Measurements from ENCODE around the gene OSBPL9. TPM values are rescaled to one million over a fixed set of nuclear protein-coding genes. Genes with fewer than 3 reads are reported as not detected.

OSBPL9 gene
- polyA plus RNA-seq, 1 donor (not counting 4 experiments of a cell fraction or from before 2014, with no cell fraction given), result 62.7 TPM

GRCh38 chr1:51621841-51622454 is 5.1 kb downstream of the OSBPL9 start:
- Histone ChIP-seq H3K27me3 (ENCODE audit: control insufficient read depth, extremely low read depth, insufficient read depth, low read length) (no peaks in the 10 kb centered on the region), H3K9me3 (ENCODE audit: control insufficient read depth, low read depth, low read length) (no peaks in the 10 kb centered on the region), H4K20me1 (ENCODE audit: control insufficient read depth, extremely low read depth, insufficient read depth, low read length) (no peaks in the 10 kb centered on the region), H3K4me2 (ENCODE audit: control insufficient read depth, extremely low read depth, insufficient read depth, low read depth, low read length) (peak overlapping the region; percentile 69), H3K27ac (ENCODE audit: control insufficient read depth, insufficient read depth, low read length) (peak overlapping the region; percentile 75), H3K9me1 (ENCODE audit: control insufficient read depth, extremely low read depth, insufficient read depth, low read length) (no peaks in the 10 kb centered on the region), H3K4me3 (ENCODE audit: control insufficient read depth in 2 of 3, extremely low read depth in 1 of 3, insufficient read depth in 2 of 3, low read depth in 1 of 3, low read length in 3 of 3) (peak overlapping the region in 1 of 3 experiments; percentile 22), H3K79me2 (ENCODE audit: control insufficient read depth, insufficient read depth, low read length) (peaks cover 75% of the 10 kb centered on the region), H2AFZ (ENCODE audit: control insufficient read depth, low read length) (no peak overlapping the region), H3K9ac (ENCODE audit: control insufficient read depth, extremely low read depth, insufficient read depth, low read length) (no peak overlapping the region), H3K4me1 (ENCODE audit: control insufficient read depth, extremely low read depth, insufficient read depth, low read length) (peaks cover 30% of the 10 kb centered on the region), H3K36me3 (ENCODE audit: control insufficient read depth in 2 of 2, extremely low read depth in 1 of 2, insufficient read depth in 2 of 2, low read length in 2 of 2) (no peaks in the 10 kb centered on the region)
- no peak for TF ChIP-seq CTCF (optimal IDR thresholded peaks at IDR 0.05 in 1 of 3, IDR thresholded peaks at IDR 0.05 in 1 of 3, conservative IDR thresholded peaks at IDR 0.05 in 1 of 3; ENCODE audit: extremely low read depth in 1 of 3, insufficient read depth in 2 of 3, low read length in 3 of 3)
- no peak for TF ChIP-seq EZH2 (IDR thresholded peaks at IDR 0.05; ENCODE audit: low read length)
- dilution Hi-C loops (cut with MboI; ENCODE audit: extremely low pct_ligation_motif_present, low sequenced_read_pairs), result no loop called here
- DNase-seq (ENCODE audit: low read depth, low spot score) (no peak), FAIRE-seq (no peak)

- no peaks in the 10 kb centered on the region for H4K20me1 ChIP-seq (ENCODE audit: control insufficient read depth, extremely low read depth, insufficient read depth, low read length)
- no peaks in the 10 kb centered on the region for H3K9me1 ChIP-seq (ENCODE audit: control insufficient read depth, extremely low read depth, insufficient read depth, low read length)
- H2AFZ ChIP-seq (ENCODE audit: control insufficient read depth, low read length), result no peak overlapping the region
- H3K27ac ChIP-seq (ENCODE audit: control insufficient read depth, insufficient read depth, low read length), result peak overlapping the region; percentile 75
- H3K4me1 ChIP-seq (ENCODE audit: control insufficient read depth, extremely low read depth, insufficient read depth, low read length), result peaks cover 30% of the 10 kb centered on the region
- dilution Hi-C loops (cut with MboI; ENCODE audit: extremely low pct_ligation_motif_present, low sequenced_read_pairs), result no loop called here
- no peak overlapping the region for H3K9ac ChIP-seq (ENCODE audit: control insufficient read depth, extremely low read depth, insufficient read depth, low read length)
- peak overlapping the region; percentile 69 for H3K4me2 ChIP-seq (ENCODE audit: control insufficient read depth, extremely low read depth, insufficient read depth, low read depth, low read length)
- H3K4me3 ChIP-seq (ENCODE audit: control insufficient read depth in 2 of 3, extremely low read depth in 1 of 3, insufficient read depth in 2 of 3, low read depth in 1 of 3, low read length in 3 of 3), result peak overlapping the region in 1 of 3 experiments; percentile 22
- H3K79me2 ChIP-seq (ENCODE audit: control insufficient read depth, insufficient read depth, low read length), result peaks cover 76% of the 10 kb centered on the region
- no peak for TF ChIP-seq EZH2 (IDR thresholded peaks at IDR 0.05; ENCODE audit: low read length)
- no peak for TF ChIP-seq CTCF (optimal IDR thresholded peaks at IDR 0.05 in 1 of 3, IDR thresholded peaks at IDR 0.05 in 1 of 3, conservative IDR thresholded peaks at IDR 0.05 in 1 of 3; ENCODE audit: extremely low read depth in 1 of 3, insufficient read depth in 2 of 3, low read length in 3 of 3)
- peak; percentile 89 for DNase-seq (ENCODE audit: low read depth, low spot score)
- no peaks in the 10 kb centered on the region for H3K27me3 ChIP-seq (ENCODE audit: control insufficient read depth, extremely low read depth, insufficient read depth, low read length)
- FAIRE-seq, result peak; percentile 99
- H3K9me3 ChIP-seq (ENCODE audit: control insufficient read depth, low read depth, low read length), result no peaks in the 10 kb centered on the region
- no peaks in the 10 kb centered on the region for H3K36me3 ChIP-seq (ENCODE audit: control insufficient read depth in 2 of 2, extremely low read depth in 1 of 2, insufficient read depth in 2 of 2, low read length in 2 of 2)
Observed at GRCh38 chr1:51622455-51622913, 5.6 kb downstream of the OSBPL9 start.

Data from keratinocyte (primary cell).